ACC112 (cell line): Measurements from ENCODE around the gene SNX19.
"Not testable (repeated sequence)": the region's sequence is repeated elsewhere in the genome, so short reads cannot be mapped to it uniquely, and the experiment has no call there.

ENCODE experiments used
- H2AFZ ChIP-seq: fragments of 200-600 bp; sonication (generic); one replicate; pipeline ENCODE4 v1.6.0; 2017; ENCODE audit warnings: antibody characterized with exemption, low read length; ENCODE audit not compliant: unreplicated experiment
- H3K27ac ChIP-seq: fragments of 200-600 bp; sonication (generic); 2 replicates; pipeline ENCODE4 v1.5.1; 2014; ENCODE audit warnings: low read depth, mild to moderate bottlenecking, antibody characterized with exemption, low read length, moderate library complexity
- H3K27me3 ChIP-seq: fragments of 200-600 bp; sonication (generic); 2 replicates; pipeline ENCODE4 v1.6.1; 2014; ENCODE audit warnings: mild to moderate bottlenecking, antibody characterized with exemption, low read length, moderate library complexity, mixed read lengths; ENCODE audit not compliant: insufficient read depth
- H3K36me3 ChIP-seq: fragments of 200-600 bp; sonication (generic); 2 replicates; pipeline ENCODE4 v1.6.1; 2016; ENCODE audit warnings: mild to moderate bottlenecking, antibody characterized with exemption, low read length, moderate library complexity, mixed read lengths; ENCODE audit not compliant: insufficient read depth
- H3K4me1 ChIP-seq: fragments of 200-600 bp; sonication (generic); one replicate; pipeline ENCODE4 v1.6.1; 2016; ENCODE audit warnings: low read length, mixed read lengths; ENCODE audit not compliant: insufficient read depth, unreplicated experiment, control insufficient read depth
- H3K4me3 ChIP-seq: fragments of 200-600 bp; sonication (generic); 2 replicates; pipeline ENCODE4 v1.5.1; 2014; ENCODE audit warnings: mild to moderate bottlenecking, low read depth, low read length
- H3K79me2 ChIP-seq: fragments of 200-600 bp; sonication (generic); one replicate; pipeline ENCODE4 v1.6.0; 2016; ENCODE audit warnings: low read length; ENCODE audit not compliant: control insufficient read depth, unreplicated experiment, insufficient read depth

Gene SNX19

GRCh38 chr11:130861902-130862860, 54.1 kb downstream of the SNX19 start:
- Histone ChIP-seq H2AFZ (no peak overlapping the region), H3K4me1 (peaks cover 4% of the 10 kb centered on the region), H3K27me3 (no peaks in the 10 kb centered on the region), H3K27ac (no peak overlapping the region), H3K79me2 (no peaks in the 10 kb centered on the region), H3K4me3 (no peak overlapping the region), H3K36me3 (no peaks in the 10 kb centered on the region)

GRCh38 chr11:130861283-130861682, 55.0 kb downstream of the SNX19 start:
- no peak overlapping the region for H2AFZ ChIP-seq

GRCh38 chr11:130859886-130860285, 56.4 kb downstream of the SNX19 start:
- no peaks in the 10 kb centered on the region for H3K79me2 ChIP-seq
- no peak overlapping the region for H3K27ac ChIP-seq
- H2AFZ ChIP-seq, result no peak overlapping the region
- H3K27me3 ChIP-seq, result no peaks in the 10 kb centered on the region
- no peak overlapping the region for H3K4me3 ChIP-seq
- peaks cover 4% of the 10 kb centered on the region for H3K4me1 ChIP-seq
- H3K36me3 ChIP-seq, result no peaks in the 10 kb centered on the region

More at GRCh38 chr11:130861283-130861682, 55.0 kb downstream of the SNX19 start:
- Histone ChIP-seq H3K4me1 (peaks cover 4% of the 10 kb centered on the region), H3K27ac (no peak overlapping the region), H3K79me2 (no peaks in the 10 kb centered on the region), H3K27me3 (no peaks in the 10 kb centered on the region), H3K4me3 (no peak overlapping the region), H3K36me3 (no peaks in the 10 kb centered on the region)

- Histone ChIP-seq H3K4me1 (peaks cover 4% of the 10 kb centered on the region), H2AFZ (no peak overlapping the region)
Observed at GRCh38 chr11:130858215-130858614, 58.1 kb downstream of the SNX19 start.

GRCh38 chr11:130855707-130856106, 60.6 kb downstream of the SNX19 start:
- not testable (repeated sequence) for H3K27ac ChIP-seq, H3K4me3 ChIP-seq, H3K79me2 ChIP-seq, H3K36me3 ChIP-seq, H3K27me3 ChIP-seq, H3K4me1 ChIP-seq, H2AFZ ChIP-seq

More at GRCh38 chr11:130858215-130858614, 58.1 kb downstream of the SNX19 start:
- H3K27ac ChIP-seq, result no peak overlapping the region
- no peaks in the 10 kb centered on the region for H3K36me3 ChIP-seq
- no peaks in the 10 kb centered on the region for H3K79me2 ChIP-seq
- H3K27me3 ChIP-seq, result no peaks in the 10 kb centered on the region
- no peak overlapping the region for H3K4me3 ChIP-seq

- Histone ChIP-seq H3K36me3 (no peaks in the 10 kb centered on the region), H3K4me1 (peaks cover 3% of the 10 kb centered on the region), H2AFZ (no peak overlapping the region)
Observed at GRCh38 chr11:130854483-130854882, 61.8 kb downstream of the SNX19 start.

GRCh38 chr11:130852589-130852988, 63.7 kb downstream of the SNX19 start:
- Histone ChIP-seq H3K4me1 (peaks cover 21% of the 10 kb centered on the region), H3K36me3 (no peaks in the 10 kb centered on the region), H3K27ac (no peak overlapping the region), H3K79me2 (no peaks in the 10 kb centered on the region), H3K27me3 (no peaks in the 10 kb centered on the region), H3K4me3 (no peak overlapping the region), H2AFZ (no peak overlapping the region)

More at GRCh38 chr11:130854483-130854882, 61.8 kb downstream of the SNX19 start:
- no peaks in the 10 kb centered on the region for H3K79me2 ChIP-seq
- H3K4me3 ChIP-seq, result no peak overlapping the region
- H3K27ac ChIP-seq, result no peak overlapping the region
- no peaks in the 10 kb centered on the region for H3K27me3 ChIP-seq

- Histone ChIP-seq H3K79me2 (no peaks in the 10 kb centered on the region), H3K4me3 (no peak overlapping the region), H3K27ac (no peak overlapping the region), H3K4me1 (peaks cover 40% of the 10 kb centered on the region), H3K27me3 (no peaks in the 10 kb centered on the region), H2AFZ (no peak overlapping the region), H3K36me3 (no peaks in the 10 kb centered on the region)
Observed at GRCh38 chr11:130850185-130850944, 65.9 kb downstream of the SNX19 start.

GRCh38 chr11:130849215-130849568, 67.1 kb downstream of the SNX19 start:
- H3K36me3 ChIP-seq, result no peaks in the 10 kb centered on the region
- peak overlapping the region; percentile 86 for H3K27ac ChIP-seq
- no peaks in the 10 kb centered on the region for H3K27me3 ChIP-seq
- peaks cover 40% of the 10 kb centered on the region for H3K4me1 ChIP-seq
- no peak overlapping the region for H3K4me3 ChIP-seq
- H2AFZ ChIP-seq, result no peak overlapping the region
- no peaks in the 10 kb centered on the region for H3K79me2 ChIP-seq

GRCh38 chr11:130848361-130849214, 67.7 kb downstream of the SNX19 start:
- no peaks in the 10 kb centered on the region for H3K79me2 ChIP-seq
- H2AFZ ChIP-seq, result no peak overlapping the region
- H3K27me3 ChIP-seq, result no peaks in the 10 kb centered on the region
- peaks cover 40% of the 10 kb centered on the region for H3K4me1 ChIP-seq
- H3K36me3 ChIP-seq, result no peaks in the 10 kb centered on the region
- H3K27ac ChIP-seq, result peak overlapping the region; percentile 86
- H3K4me3 ChIP-seq, result no peak overlapping the region
